Uterus (tissue), 4 donors: ENCODE data around the gene NANOG. TPM values are rescaled to one million over a fixed set of nuclear protein-coding genes. Genes with fewer than 3 reads are reported as not detected.
"Not testable (repeated sequence)": the region's sequence is repeated elsewhere in the genome, so short reads cannot be mapped to it uniquely, and the experiment has no call there.

Experiments used
- DNase-seq, 2 donors: peaks; one replicate each; pipeline ENCODE4 v3.0.0-alpha.2; 2019 to 2020
- H3K27ac ChIP-seq, 2 donors: fragments of 200-600 bp; sonication (generic); 1 replicate in 1 of 2; 2 replicates in 1 of 2; pipeline ENCODE4 v1.5.1; 2016 to 2018
- H3K27me3 ChIP-seq, 2 donors: fragments of 200-600 bp; sonication (generic); one replicate each; pipeline ENCODE4 v1.5.1; 2018 to 2019; ENCODE audit warnings: control low read depth in 1 of 2
- H3K36me3 ChIP-seq, 2 donors: fragments of 200-600 bp; sonication (generic); one replicate each; pipeline ENCODE4 v1.5.1; 2019; ENCODE audit warnings: control low read depth in 1 of 2
- H3K4me1 ChIP-seq, 2 donors: fragments of 200-600 bp; sonication (generic); one replicate each; pipeline ENCODE4 v1.5.1; 2018 to 2019; ENCODE audit warnings: control low read depth in 1 of 2
- H3K4me3 ChIP-seq, 2 donors: fragments of 200-600 bp; sonication (generic); 1 replicate in 1 of 2; 2 replicates in 1 of 2; pipeline ENCODE4 v1.5.1; 2018 to 2019; ENCODE audit warnings: mild to moderate bottlenecking in 1 of 2
- H3K9me3 ChIP-seq, 2 donors: fragments of 200-600 bp; sonication (generic); one replicate each; pipeline ENCODE4 v1.5.1; 2019; ENCODE audit warnings: control low read depth in 1 of 2
- CTCF ChIP-seq, 4 experiments: fragments of 200-600 bp in 2 of 4; fragments of 450-650 bp in 2 of 4; sonication (generic) in 2 of 4; IDR thresholded peaks; one replicate each; pipeline ENCODE4 v1.5.1; 2016 to 2019; ENCODE audit warnings: antibody characterized with exemption in 4 of 4, mild to moderate bottlenecking in 2 of 4, moderate library complexity in 1 of 4
- POLR2A ChIP-seq, 2 donors: fragments of 450-650 bp; IDR thresholded peaks; one replicate each; pipeline ENCODE4 v1.6.1; 2016; ENCODE audit warnings: antibody characterized with exemption in 2 of 2, mild to moderate bottlenecking in 1 of 2, moderate library complexity in 1 of 2
- intact Hi-C: fragments of 100-400 bp; cut with DNase I; formaldehyde crosslinking; loops from one replicate; pipeline ENCODE4 v1.15.1; 2023; ENCODE audit warnings: low total_unique reads
- total RNA-seq, 4 donors: library from RNA; depleted of rRNA in 3 of 4; stranded (reverse); fragments of >200 nt in 3 of 4; gene quantifications; one replicate each; pipeline versions ENCODE4 v1.1.0 to v1.2.4, GENCODE V29; 2014 to 2023
- donor health status: DM: yes; HTN: yes; CAD: no.

The NANOG gene
- total RNA-seq, result 1 to 10 TPM in 1 of 4 donors, under 1 TPM in 1, not detected in 2; 0.07 to 1.6 TPM

GRCh38 chr12:7788884-7789528, at the start of gene NANOG:
Gene NANOG, plus strand, starts transcription at chr12:7789402. Its CDS starts 213 bp downstream, at chr12:7789615.
- intact Hi-C loops, H3K27ac ChIP-seq, H3K36me3 ChIP-seq, H3K27me3 ChIP-seq, H3K4me3 ChIP-seq, DNase-seq, H3K9me3 ChIP-seq, H3K4me1 ChIP-seq: not testable (repeated sequence)

GRCh38 chr12:7747246-7747645, 42.0 kb upstream of the NANOG start, which contains the start of gene CLEC4C:
Gene CLEC4C, minus strand, starts transcription at chr12:7747375. Its CDS starts 27 bp downstream, at chr12:7747348.
- H3K4me3 ChIP-seq, result no peak within 1 kb of the TSS
- H3K4me1 ChIP-seq, result no peaks in the 10 kb centered on the region
- H3K27ac ChIP-seq, result no peak within 1 kb of the TSS
- H3K36me3 ChIP-seq, result no peaks in the 10 kb centered on the region
- DNase-seq, result no peak
- intact Hi-C loops, result no loop called here
- no peaks in the 10 kb centered on the region for H3K27me3 ChIP-seq
- no peak for TF ChIP-seq CTCF (IDR thresholded peaks at IDR 0.05)
- no peak for TF ChIP-seq POLR2A (IDR thresholded peaks at IDR 0.05)
- H3K9me3 ChIP-seq, result no peaks in the 10 kb centered on the region

DNA sequence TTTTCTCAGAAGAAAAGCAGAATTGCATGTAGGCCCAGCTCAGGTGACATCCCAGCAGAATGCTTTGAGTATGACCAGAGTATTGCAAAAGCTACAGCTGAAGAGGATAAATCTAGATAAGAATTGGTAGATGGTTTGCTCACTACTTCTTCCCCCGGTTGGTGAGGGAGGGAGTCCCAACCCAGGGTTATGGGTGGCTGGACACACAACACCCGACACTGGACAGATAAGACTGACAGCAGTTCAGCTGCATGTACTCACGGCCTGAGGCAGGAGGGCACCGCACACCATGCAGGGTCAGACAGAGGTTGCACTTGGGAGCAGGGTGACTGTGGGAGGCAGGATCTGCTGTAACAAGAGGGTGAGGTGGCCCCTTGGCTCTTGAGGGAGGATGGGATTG, 40.4 kb upstream of the NANOG start:
- intact Hi-C loops, result no loop called here

DNA sequence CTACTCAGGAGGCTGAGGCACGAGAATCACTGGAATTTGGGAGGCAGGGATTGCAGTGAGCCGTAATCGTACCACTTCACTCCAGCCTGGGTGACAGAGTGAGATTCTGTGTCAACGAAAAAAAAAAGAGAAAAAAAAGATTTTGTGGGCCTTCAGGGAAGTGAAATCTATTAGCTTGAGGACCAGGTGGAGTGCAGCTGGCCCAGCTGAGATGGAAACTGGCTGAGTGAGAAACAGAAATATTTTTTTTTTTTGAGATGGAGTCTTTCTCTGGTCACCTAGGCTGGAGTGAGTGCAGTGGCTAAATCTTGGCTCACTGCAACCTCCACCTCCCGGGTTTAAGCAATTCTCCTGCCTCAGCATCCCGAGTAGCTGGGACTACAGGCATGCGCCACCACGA, 39.8 kb upstream of the NANOG start:
- DNase-seq, result no peak
- intact Hi-C loops, result no loop called here

More for the DNA sequence above, 40.4 kb upstream of the NANOG start:
- Histone ChIP-seq H3K27ac (no peak overlapping the region), H3K4me1 (no peaks in the 10 kb centered on the region), H3K36me3 (no peaks in the 10 kb centered on the region), H3K27me3 (no peaks in the 10 kb centered on the region), H3K4me3 (no peak overlapping the region), H3K9me3 (no peaks in the 10 kb centered on the region)
- TF ChIP-seq CTCF (IDR thresholded peaks at IDR 0.05) (no peak), POLR2A (IDR thresholded peaks at IDR 0.05) (no peak)
- DNase-seq, result no peak

DNA sequence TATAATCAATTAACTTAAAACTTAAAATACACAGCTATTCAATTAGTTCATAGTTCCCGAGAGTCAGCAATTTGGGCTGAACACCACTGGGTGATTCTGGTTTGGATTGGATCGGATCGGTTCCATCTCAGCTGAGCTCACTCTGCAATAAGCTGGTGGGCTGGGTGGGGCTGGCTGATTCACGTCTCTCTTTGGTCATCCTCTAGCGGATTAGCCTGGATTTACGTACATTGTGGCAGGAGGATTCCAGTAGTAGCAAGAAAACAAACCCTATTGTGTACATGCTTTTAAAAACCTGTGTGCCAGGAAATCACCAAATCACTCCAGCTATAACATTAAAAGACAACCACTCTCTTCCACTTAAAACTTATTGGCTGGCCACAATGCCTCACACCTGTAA, 38.9 kb upstream of the NANOG start:
- H3K4me1 ChIP-seq, result no peaks in the 10 kb centered on the region
- no peaks in the 10 kb centered on the region for H3K9me3 ChIP-seq
- no peaks in the 10 kb centered on the region for H3K36me3 ChIP-seq
- no peak overlapping the region for H3K4me3 ChIP-seq
- no peak overlapping the region for H3K27ac ChIP-seq
- intact Hi-C loops, result no loop called here
- TF ChIP-seq CTCF (IDR thresholded peaks at IDR 0.05), result no peak
- TF ChIP-seq POLR2A (IDR thresholded peaks at IDR 0.05), result no peak
- no peaks in the 10 kb centered on the region for H3K27me3 ChIP-seq
- DNase-seq, result no peak

More for the DNA sequence above, 39.8 kb upstream of the NANOG start:
- TF ChIP-seq POLR2A (IDR thresholded peaks at IDR 0.05), result no peak
- TF ChIP-seq CTCF (IDR thresholded peaks at IDR 0.05), result no peak
- Histone ChIP-seq H3K36me3 (no peaks in the 10 kb centered on the region), H3K9me3 (no peaks in the 10 kb centered on the region), H3K4me3 (no peak overlapping the region), H3K27me3 (no peaks in the 10 kb centered on the region), H3K4me1 (no peaks in the 10 kb centered on the region), H3K27ac (no peak overlapping the region)
